Astrocyte of the spinal cord (primary cell): ENCODE measurements around the gene THSD7B.

Experiments
- DNase-seq: peaks from one replicate; pipeline ENCODE4 v3.0.0; 2011; ENCODE audit warnings: low read depth, low spot score
- H3K4me3 ChIP-seq: 2 replicates; pipeline ENCODE4 v1.5.1; 2011; ENCODE audit warnings: low read depth, mild to moderate bottlenecking, low read length, moderate library complexity
- in situ Hi-C: cut with HindIII; loops from 2 replicates; pipeline ENCODE4 v1.10.0; 2017; ENCODE audit warnings: low sequenced_read_pairs
- TF ChIP-seq, protein P1 (sequence below): IDR thresholded peaks from 2 replicates; pipeline ENCODE4 v1.5.1; 2012; ENCODE audit warnings: low read depth, mild to moderate bottlenecking, low read length, inconsistent platforms

Gene THSD7B

DNA sequence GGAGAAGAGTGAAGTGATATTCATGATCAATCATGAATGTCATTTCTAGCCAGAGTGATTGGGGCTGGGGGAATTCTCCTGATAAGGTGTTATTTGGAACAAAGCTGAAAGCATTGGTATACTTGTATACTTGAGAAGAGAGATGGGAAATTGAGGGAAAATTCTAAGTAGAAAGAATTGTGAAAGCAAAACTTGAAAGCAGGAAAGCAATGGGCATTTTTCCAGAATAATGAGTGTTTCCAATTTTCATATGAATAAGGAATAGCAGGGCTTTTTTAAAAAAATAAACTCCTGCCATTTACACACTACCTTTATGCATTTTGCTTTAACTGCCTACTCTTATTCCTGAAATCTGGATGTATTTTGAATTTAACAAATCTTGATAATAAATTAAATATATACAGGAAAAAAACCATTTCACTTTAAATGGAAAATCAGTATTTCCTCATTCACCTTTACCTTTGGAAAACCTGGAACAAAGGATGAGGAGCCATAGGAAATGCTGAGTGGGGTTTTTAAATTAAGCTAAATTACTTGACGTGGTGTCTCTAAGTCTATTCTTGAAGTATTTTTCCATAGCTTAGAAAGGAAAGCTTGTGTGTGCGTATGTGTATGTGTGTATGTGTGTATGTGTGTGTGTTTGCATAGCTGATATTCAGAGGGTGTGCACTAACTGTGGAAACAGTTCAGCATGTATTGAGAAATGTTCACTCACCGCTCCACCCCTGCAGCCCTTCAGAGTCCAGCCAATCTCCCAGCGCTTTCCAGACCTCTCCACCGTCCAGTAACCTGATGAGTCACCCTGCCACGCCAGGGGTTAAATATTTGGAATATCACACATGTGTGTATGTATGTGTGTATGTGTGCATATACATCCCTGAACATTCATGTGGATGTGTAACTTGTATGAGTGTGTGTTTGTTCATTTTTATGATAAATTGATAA lies 427.3 kb downstream of the THSD7B start:
- H3K4me3 ChIP-seq: no peak overlapping the region
- TF ChIP-seq, protein P1, sequence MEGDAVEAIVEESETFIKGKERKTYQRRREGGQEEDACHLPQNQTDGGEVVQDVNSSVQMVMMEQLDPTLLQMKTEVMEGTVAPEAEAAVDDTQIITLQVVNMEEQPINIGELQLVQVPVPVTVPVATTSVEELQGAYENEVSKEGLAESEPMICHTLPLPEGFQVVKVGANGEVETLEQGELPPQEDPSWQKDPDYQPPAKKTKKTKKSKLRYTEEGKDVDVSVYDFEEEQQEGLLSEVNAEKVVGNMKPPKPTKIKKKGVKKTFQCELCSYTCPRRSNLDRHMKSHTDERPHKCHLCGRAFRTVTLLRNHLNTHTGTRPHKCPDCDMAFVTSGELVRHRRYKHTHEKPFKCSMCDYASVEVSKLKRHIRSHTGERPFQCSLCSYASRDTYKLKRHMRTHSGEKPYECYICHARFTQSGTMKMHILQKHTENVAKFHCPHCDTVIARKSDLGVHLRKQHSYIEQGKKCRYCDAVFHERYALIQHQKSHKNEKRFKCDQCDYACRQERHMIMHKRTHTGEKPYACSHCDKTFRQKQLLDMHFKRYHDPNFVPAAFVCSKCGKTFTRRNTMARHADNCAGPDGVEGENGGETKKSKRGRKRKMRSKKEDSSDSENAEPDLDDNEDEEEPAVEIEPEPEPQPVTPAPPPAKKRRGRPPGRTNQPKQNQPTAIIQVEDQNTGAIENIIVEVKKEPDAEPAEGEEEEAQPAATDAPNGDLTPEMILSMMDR: no peak
- peak; percentile 38 for DNase-seq
- in situ Hi-C loops: no loop called here

DNA sequence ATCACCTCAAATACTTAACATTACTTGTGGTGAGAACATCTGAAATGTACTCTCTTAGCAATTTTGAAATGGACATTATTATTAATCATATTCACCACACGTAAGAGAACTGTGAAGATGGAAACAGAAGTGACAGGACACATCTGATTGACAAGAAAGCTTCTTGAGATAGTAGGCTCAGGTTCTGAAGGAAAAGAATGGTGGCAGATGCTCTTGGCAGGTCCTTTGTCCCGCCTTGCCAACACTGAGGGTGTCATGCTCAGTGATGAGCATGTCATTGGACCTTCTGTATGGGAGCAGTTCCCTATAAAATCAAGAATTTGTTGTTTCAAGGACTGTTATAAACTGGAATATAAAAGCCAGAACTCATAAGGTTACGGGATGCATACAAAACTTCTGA lies 428.1 kb downstream of the THSD7B start:
- H3K4me3 ChIP-seq: no peak overlapping the region
- TF ChIP-seq, protein P1: no peak
- in situ Hi-C loops: no loop called here
- DNase-seq: no peak

DNA sequence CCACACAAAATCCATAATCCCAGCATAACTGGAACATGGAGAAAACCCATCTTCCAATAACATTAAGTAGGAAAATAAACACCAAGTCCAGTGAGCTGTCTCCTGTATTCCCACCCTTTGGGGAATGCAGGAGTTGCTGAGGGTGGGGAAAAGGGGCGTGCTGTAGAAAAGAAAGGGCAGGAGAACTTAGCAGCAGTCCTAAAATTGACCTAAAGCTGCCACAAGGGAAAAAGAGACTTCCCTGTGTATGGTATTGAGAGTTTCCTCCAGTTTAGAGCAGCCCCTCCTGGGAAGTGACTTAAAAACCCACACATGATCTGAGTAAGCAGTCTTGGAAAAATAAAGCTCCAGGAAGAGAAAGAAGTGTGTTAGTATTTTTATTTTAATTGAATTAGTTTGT lies 428.8 kb downstream of the THSD7B start:
- in situ Hi-C loops: no loop called here

DNA sequence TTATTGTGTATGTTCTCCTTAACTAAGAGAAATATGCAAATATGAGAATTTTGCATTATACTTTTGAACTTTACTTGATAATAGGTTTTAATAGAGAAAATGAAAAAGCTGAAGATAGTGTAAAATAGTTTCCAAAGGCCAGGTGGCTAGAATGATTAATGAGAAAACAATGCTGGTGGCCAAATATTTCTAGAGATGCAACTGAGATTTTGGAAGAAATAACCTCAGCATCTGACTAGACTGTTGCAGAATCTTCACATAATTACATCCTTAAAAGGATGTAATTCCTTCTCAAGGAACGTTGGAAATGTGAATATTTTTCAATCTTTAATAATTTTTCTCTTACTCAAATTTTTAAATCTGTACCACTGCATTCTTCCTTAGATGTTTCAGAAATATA lies 434.4 kb downstream of the THSD7B start:
- H3K4me3 ChIP-seq: no peak overlapping the region
- in situ Hi-C loops: no loop called here
- DNase-seq: no peak
- TF ChIP-seq, protein P1: no peak

More for the DNA sequence above, 428.8 kb downstream of the THSD7B start:
- DNase-seq: no peak
- H3K4me3 ChIP-seq: no peak overlapping the region
- TF ChIP-seq, protein P1: no peak

DNA sequence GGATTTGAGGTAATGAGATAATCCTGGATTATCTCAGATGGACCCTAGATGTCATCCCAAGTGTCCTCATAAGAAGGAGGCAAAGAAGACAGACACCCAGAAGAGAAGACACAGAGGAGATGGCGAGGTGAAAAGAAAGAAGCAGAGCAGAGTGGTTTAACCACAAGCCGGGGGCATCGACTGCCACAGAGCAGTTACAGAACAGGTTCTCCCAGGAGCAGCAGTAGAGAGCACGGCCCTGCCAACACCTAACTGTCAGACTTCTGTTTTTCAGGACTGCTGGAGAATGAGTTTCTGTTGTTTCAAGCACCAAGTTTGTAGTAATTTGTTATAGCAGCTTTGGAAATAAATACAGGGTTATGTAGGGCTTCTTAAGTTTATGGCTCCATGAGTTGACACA lies 437.0 kb downstream of the THSD7B start:
- in situ Hi-C loops: no loop called here
- no peak for DNase-seq
- TF ChIP-seq, protein P1: no peak
- no peak overlapping the region for H3K4me3 ChIP-seq

DNA sequence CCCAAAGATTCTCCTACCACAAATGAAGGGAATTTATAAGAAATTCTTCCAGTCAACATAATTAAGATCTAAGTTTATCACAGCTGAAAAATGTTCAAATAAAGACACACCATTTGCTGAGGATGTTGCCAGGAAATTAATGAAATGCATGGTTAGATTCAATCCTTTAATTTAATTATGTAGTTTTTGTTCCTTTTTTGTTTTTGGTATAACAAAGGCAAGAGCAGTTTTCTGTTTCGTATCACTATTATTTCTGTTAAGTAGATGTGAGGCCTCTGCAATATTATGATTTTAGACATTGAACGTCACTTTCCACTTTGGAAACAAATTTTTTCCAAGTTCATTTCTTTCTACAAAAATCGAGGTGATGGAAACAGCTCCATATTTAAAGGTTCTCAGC lies 440.0 kb downstream of the THSD7B start:
- DNase-seq: no peak
- in situ Hi-C loops: no loop called here

More for the DNA sequence above, 440.0 kb downstream of the THSD7B start:
- no peak overlapping the region for H3K4me3 ChIP-seq
- TF ChIP-seq, protein P1: no peak
